ENCODE measurements around the gene P2RX3.

The P2RX3 gene

DNA sequence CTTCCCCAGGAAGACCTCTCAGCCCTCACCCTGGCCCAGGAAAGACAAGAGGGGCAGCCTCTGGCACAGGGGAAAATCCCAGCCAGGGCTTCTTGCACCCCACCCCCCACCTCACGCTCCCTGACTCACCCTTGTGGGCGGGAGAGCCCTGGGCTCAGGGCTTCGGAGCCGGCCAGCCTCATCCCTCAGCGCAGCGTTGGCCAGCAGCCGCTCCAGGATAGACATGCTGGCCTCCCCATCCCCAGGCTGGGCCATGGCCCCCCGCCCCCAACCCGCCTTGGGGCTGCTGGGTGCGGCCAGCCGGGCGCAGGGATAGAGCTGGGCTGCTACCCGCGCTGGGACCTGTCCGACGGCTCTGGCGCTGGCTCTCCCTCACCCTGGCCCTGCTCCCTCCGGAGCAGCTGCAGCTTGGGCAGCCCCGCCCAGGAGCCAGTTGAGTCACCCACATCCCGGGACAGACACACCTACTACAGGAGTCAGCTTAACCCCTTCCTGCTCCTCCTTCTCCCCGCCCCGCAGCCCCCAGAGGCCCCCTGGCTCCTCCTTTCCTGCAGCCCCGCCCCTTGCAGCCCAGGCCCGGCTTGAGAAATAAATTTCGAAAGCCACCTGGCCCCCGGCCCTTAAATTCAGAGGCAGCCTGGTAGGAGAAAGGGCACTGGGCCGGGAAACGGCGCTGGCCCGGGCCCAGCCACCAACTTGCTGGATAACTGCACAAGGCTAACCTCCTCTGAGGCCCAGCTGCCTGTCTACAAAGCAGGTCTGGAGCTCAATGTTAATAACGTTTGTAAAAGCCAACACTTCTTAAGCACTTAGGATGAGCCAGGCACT lies 26.8 kb upstream of the P2RX3 start (continued):
- TF ChIP-seq ZNF76 (tag by site-specific recombination; IDR thresholded peaks at IDR 0.05; ENCODE audit: borderline replicate concordance, low read depth) (no peak), ZNF423 (tag by site-specific recombination; IDR thresholded peaks at IDR 0.05) (no peak), SP3 (tag by site-specific recombination; IDR thresholded peaks at IDR 0.05) (peak; percentile 78), ZNF670 (tag by site-specific recombination; IDR thresholded peaks at IDR 0.05; ENCODE audit: low read depth) (no peak), ZNF202 (tag by site-specific recombination; IDR thresholded peaks at IDR 0.05; ENCODE audit: borderline replicate concordance) (no peak), ZNF10 (tag by site-specific recombination; IDR thresholded peaks at IDR 0.05) (no peak), ZNF157 (tag by site-specific recombination; IDR thresholded peaks at IDR 0.05) (no peak), ZNF184 (tag by site-specific recombination; IDR thresholded peaks at IDR 0.05) (no peak), ZBTB8A (tag by site-specific recombination; IDR thresholded peaks at IDR 0.05) (0 out of 2 replicates have a peak, but pooled peaks have one; percentile 10), ZNF354C (tag by site-specific recombination; IDR thresholded peaks at IDR 0.05; ENCODE audit: borderline replicate concordance, low read depth) (no peak), ZNF530 (tag by site-specific recombination; IDR thresholded peaks at IDR 0.05; ENCODE audit: low read depth) (no peak), REPIN1 (tag by site-specific recombination; IDR thresholded peaks at IDR 0.05; ENCODE audit: low read depth) (no peak), ZNF266 (tag by site-specific recombination; IDR thresholded peaks at IDR 0.05; ENCODE audit: low read depth) (no peak), TRIM28 (IDR thresholded peaks at IDR 0.05; ENCODE audit: borderline replicate concordance, low read length) (no peak), ZNF654 (tag by site-specific recombination; IDR thresholded peaks at IDR 0.05; ENCODE audit: low read depth) (no peak), HOXA7 (CRISPR knock-in tag; IDR thresholded peaks at IDR 0.05; ENCODE audit: borderline replicate concordance) (no peak), EGR2 (tag by site-specific recombination; IDR thresholded peaks at IDR 0.05; ENCODE audit: low read depth) (no peak), ZNF114 (tag by site-specific recombination; IDR thresholded peaks at IDR 0.05) (no peak), TCF7L2 (IDR thresholded peaks at IDR 0.05; ENCODE audit: borderline replicate concordance, low read depth, low read length) (no peak), MEIS1 (CRISPR knock-in tag; IDR thresholded peaks at IDR 0.05; ENCODE audit: borderline replicate concordance) (no peak), ZNF777 (tag by site-specific recombination; IDR thresholded peaks at IDR 0.05; ENCODE audit: borderline replicate concordance) (no peak), ZNF548 (tag by site-specific recombination; IDR thresholded peaks at IDR 0.05) (no peak), MYNN (tag by site-specific recombination; IDR thresholded peaks at IDR 0.05; ENCODE audit: borderline replicate concordance) (no peak), ZNF701 (tag by site-specific recombination; IDR thresholded peaks at IDR 0.05) (no peak), SCRT2 (tag by site-specific recombination; IDR thresholded peaks at IDR 0.05) (no peak), KLF9 (tag by site-specific recombination; IDR thresholded peaks at IDR 0.05; ENCODE audit: low read depth) (peak; percentile 86), ZNF621 (tag by site-specific recombination; IDR thresholded peaks at IDR 0.05) (no peak), ZNF544 (tag by site-specific recombination; IDR thresholded peaks at IDR 0.05) (no peak), ZNF785 (tag by site-specific recombination; IDR thresholded peaks at IDR 0.05) (no peak), ZNF24 (tag by site-specific recombination; IDR thresholded peaks at IDR 0.05) (no peak)
- TF ChIP-seq, protein P1, sequence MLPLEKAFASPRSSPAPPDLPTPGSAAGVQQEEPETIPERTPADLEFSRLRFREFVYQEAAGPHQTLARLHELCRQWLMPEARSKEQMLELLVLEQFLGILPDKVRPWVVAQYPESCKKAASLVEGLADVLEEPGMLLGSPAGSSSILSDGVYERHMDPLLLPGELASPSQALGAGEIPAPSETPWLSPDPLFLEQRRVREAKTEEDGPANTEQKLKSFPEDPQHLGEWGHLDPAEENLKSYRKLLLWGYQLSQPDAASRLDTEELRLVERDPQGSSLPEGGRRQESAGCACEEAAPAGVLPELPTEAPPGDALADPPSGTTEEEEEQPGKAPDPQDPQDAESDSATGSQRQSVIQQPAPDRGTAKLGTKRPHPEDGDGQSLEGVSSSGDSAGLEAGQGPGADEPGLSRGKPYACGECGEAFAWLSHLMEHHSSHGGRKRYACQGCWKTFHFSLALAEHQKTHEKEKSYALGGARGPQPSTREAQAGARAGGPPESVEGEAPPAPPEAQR (tag by site-specific recombination; IDR thresholded peaks at IDR 0.05) = no peak
- TF ChIP-seq, protein P2, sequence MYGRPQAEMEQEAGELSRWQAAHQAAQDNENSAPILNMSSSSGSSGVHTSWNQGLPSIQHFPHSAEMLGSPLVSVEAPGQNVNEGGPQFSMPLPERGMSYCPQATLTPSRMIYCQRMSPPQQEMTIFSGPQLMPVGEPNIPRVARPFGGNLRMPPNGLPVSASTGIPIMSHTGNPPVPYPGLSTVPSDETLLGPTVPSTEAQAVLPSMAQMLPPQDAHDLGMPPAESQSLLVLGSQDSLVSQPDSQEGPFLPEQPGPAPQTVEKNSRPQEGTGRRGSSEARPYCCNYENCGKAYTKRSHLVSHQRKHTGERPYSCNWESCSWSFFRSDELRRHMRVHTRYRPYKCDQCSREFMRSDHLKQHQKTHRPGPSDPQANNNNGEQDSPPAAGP (tag by site-specific recombination; IDR thresholded peaks at IDR 0.05) = peak; percentile 65; the same call in 1 of the 2 replicates
- TF ChIP-seq, protein P3, sequence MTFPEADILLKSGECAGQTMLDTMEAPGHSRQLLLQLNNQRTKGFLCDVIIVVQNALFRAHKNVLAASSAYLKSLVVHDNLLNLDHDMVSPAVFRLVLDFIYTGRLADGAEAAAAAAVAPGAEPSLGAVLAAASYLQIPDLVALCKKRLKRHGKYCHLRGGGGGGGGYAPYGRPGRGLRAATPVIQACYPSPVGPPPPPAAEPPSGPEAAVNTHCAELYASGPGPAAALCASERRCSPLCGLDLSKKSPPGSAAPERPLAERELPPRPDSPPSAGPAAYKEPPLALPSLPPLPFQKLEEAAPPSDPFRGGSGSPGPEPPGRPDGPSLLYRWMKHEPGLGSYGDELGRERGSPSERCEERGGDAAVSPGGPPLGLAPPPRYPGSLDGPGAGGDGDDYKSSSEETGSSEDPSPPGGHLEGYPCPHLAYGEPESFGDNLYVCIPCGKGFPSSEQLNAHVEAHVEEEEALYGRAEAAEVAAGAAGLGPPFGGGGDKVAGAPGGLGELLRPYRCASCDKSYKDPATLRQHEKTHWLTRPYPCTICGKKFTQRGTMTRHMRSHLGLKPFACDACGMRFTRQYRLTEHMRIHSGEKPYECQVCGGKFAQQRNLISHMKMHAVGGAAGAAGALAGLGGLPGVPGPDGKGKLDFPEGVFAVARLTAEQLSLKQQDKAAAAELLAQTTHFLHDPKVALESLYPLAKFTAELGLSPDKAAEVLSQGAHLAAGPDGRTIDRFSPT (tag by site-specific recombination; IDR thresholded peaks at IDR 0.05) = peak; percentile 14; the same call in 1 of the 2 replicates
- TF ChIP-seq, protein P4, sequence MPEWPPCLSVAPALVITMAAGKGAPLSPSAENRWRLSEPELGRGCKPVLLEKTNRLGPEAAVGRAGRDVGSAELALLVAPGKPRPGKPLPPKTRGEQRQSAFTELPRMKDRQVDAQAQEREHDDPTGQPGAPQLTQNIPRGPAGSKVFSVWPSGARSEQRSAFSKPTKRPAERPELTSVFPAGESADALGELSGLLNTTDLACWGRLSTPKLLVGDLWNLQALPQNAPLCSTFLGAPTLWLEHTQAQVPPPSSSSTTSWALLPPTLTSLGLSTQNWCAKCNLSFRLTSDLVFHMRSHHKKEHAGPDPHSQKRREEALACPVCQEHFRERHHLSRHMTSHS (tag by site-specific recombination; IDR thresholded peaks at IDR 0.05) = no peak
- TF ChIP-seq, protein P5, sequence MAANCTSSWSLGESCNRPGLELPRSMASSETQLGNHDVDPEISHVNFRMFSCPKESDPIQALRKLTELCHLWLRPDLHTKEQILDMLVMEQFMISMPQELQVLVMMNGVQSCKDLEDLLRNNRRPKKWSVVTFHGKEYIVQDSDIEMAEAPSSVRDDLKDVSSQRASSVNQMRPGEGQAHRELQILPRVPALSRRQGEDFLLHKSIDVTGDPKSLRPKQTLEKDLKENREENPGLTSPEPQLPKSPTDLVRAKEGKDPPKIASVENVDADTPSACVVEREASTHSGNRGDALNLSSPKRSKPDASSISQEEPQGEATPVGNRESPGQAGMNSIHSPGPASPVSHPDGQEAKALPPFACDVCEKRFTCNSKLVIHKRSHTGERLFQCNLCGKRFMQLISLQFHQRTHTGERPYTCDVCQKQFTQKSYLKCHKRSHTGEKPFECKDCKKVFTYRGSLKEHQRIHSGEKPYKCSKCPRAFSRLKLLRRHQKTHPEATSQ (tag by site-specific recombination; IDR thresholded peaks at IDR 0.05) = no peak
